ENCODE measurements around the gene SKA2.

GRCh38 chr17:59074494-59074893 is 80.5 kb downstream of the SKA2 start:
- TF ChIP-seq KLF16 (IDR thresholded peaks at IDR 0.05) (no peak), TBL1XR1 (IDR thresholded peaks at IDR 0.05; ENCODE audit: low read length in 2 of 2) (no peak), EZH2 (IDR thresholded peaks at IDR 0.05; ENCODE audit: borderline replicate concordance, low read depth, low read length) (no peak), CBX3 (IDR thresholded peaks at IDR 0.05; ENCODE audit: borderline replicate concordance in 1 of 2, low read length in 2 of 2) (no peak), CUX1 (CRISPR knock-in tag; IDR thresholded peaks at IDR 0.05) (no peak), ZFP36 (IDR thresholded peaks at IDR 0.05; ENCODE audit: low read depth, low read length, partially characterized antibody) (no peak), JUND (IDR thresholded peaks at IDR 0.05; ENCODE audit: borderline replicate concordance, low read depth, low read length) (no peak), JUND (tag; IDR thresholded peaks at IDR 0.05; ENCODE audit: borderline replicate concordance, low read depth, low read length) (no peak)
- TF ChIP-seq, protein P1, sequence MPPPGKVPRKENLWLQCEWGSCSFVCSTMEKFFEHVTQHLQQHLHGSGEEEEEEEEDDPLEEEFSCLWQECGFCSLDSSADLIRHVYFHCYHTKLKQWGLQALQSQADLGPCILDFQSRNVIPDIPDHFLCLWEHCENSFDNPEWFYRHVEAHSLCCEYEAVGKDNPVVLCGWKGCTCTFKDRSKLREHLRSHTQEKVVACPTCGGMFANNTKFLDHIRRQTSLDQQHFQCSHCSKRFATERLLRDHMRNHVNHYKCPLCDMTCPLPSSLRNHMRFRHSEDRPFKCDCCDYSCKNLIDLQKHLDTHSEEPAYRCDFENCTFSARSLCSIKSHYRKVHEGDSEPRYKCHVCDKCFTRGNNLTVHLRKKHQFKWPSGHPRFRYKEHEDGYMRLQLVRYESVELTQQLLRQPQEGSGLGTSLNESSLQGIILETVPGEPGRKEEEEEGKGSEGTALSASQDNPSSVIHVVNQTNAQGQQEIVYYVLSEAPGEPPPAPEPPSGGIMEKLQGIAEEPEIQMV (tag; conservative IDR thresholded peaks at IDR 0.05; ENCODE audit: low read depth), result no peak

Data from K562 (cell line).